Measurements from ENCODE around the gene PADI3. TPM values are rescaled to one million over a fixed set of nuclear protein-coding genes. Genes with fewer than 3 reads are reported as not detected.

PADI3 gene
- total and polyA plus RNA-seq, 4 donors: 0.13 TPM; not detected in 3

DNA sequence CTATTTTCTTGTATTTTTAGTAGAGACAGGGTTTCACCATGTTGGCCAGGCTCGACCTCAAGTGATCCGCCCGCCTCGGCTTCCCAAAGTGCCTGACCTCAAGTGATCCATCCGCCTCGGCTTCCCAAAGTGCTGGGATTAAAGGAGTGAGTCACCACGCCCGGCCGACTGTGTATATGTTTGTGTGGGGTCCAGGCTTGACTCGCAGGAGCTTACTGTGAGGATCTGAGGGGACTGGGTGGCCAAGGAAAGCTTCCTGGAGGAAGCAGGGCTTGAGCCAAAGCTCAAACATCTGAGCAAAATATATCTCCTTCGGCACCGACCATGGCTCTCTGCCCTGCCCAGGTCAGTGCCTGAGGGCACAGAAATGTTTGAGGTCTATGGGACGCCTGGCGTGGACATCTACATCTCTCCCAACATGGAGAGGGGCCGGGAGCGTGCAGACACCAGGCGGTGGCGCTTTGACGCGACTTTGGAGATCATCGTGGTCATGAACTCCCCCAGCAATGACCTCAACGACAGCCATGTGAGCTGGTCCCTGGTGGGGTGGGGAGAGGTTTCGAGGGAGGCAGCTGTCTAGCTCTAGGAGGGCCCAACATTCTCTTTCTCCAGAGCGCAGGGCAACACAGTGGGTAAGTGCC lies 10.5 kb downstream of the PADI3 start:
- DNase-seq (no peak), ATAC-seq (ENCODE audit: insufficient read depth, low FRiP score) (no peak)
- TF ChIP-seq, protein P1, sequence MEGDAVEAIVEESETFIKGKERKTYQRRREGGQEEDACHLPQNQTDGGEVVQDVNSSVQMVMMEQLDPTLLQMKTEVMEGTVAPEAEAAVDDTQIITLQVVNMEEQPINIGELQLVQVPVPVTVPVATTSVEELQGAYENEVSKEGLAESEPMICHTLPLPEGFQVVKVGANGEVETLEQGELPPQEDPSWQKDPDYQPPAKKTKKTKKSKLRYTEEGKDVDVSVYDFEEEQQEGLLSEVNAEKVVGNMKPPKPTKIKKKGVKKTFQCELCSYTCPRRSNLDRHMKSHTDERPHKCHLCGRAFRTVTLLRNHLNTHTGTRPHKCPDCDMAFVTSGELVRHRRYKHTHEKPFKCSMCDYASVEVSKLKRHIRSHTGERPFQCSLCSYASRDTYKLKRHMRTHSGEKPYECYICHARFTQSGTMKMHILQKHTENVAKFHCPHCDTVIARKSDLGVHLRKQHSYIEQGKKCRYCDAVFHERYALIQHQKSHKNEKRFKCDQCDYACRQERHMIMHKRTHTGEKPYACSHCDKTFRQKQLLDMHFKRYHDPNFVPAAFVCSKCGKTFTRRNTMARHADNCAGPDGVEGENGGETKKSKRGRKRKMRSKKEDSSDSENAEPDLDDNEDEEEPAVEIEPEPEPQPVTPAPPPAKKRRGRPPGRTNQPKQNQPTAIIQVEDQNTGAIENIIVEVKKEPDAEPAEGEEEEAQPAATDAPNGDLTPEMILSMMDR (IDR thresholded peaks at IDR 0.05; ENCODE audit: control extremely low read depth, extremely low read depth): no peak
- Histone ChIP-seq H3K9me3 (ENCODE audit: control insufficient read depth in 4 of 4, insufficient read depth in 3 of 4, low read length in 3 of 4) (peaks cover 0 to 3% (median 0%) of the 10 kb centered on the region in 4 donors), H3K9ac (ENCODE audit: insufficient read depth in 1 of 2, low read length in 2 of 2) (no peak overlapping the region), H3K4me3 (no peak overlapping the region), H3K4me1 (ENCODE audit: control insufficient read depth in 5 of 5, insufficient read depth in 5 of 5, low read length in 5 of 5) (no peaks in the 10 kb centered on the region), H3K27me3 (ENCODE audit: control insufficient read depth in 3 of 3, insufficient read depth in 3 of 3, low read length in 2 of 3) (no peaks in the 10 kb centered on the region), H3K36me3 (ENCODE audit: control insufficient read depth in 4 of 4, insufficient read depth in 4 of 4, low read length in 4 of 4) (no peaks in the 10 kb centered on the region), H3K27ac (ENCODE audit: low read depth in 1 of 2, low read length in 1 of 2) (no peak overlapping the region)
- WGBS, 2 donors: 79 to 85% methylated on average over 24 of the region's 24 CpGs

DNA sequence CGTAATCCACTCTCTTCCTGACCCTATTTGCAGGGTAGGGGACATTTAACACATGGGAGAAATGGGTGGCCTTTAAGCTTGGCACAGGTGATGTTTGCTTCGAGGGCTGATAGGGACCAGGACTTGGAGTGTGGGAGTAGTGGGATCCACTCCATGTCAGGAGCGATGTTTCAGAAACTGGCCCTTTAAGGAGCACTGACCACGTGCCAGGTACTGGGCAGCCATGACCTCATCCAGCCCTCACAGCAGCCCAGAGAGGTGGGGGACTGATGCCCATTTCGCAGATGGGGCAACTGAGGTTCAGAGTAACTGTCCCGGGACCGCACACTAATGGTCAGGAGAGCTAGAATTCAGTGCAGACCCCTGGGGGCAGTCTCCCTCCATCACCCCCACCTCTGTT lies 11.4 kb downstream of the PADI3 start:
- Histone ChIP-seq H3K4me3 (no peak overlapping the region), H3K27ac (ENCODE audit: low read depth in 1 of 2, low read length in 1 of 2) (no peak overlapping the region), H3K27me3 (ENCODE audit: control insufficient read depth in 3 of 3, insufficient read depth in 3 of 3, low read length in 2 of 3) (no peaks in the 10 kb centered on the region), H3K9ac (ENCODE audit: insufficient read depth in 1 of 2, low read length in 2 of 2) (no peak overlapping the region), H3K4me1 (ENCODE audit: control insufficient read depth in 5 of 5, insufficient read depth in 5 of 5, low read length in 5 of 5) (no peaks in the 10 kb centered on the region), H3K36me3 (ENCODE audit: control insufficient read depth in 4 of 4, insufficient read depth in 4 of 4, low read length in 4 of 4) (no peaks in the 10 kb centered on the region), H3K9me3 (ENCODE audit: control insufficient read depth in 4 of 4, insufficient read depth in 3 of 4, low read length in 3 of 4) (peaks cover 0 to 2% (median 0%) of the 10 kb centered on the region in 4 donors)
- TF ChIP-seq, protein P1 (IDR thresholded peaks at IDR 0.05; ENCODE audit: control extremely low read depth, extremely low read depth): no peak
- ATAC-seq (ENCODE audit: insufficient read depth, low FRiP score) (no peak), DNase-seq (no peak)
- WGBS, 2 donors: 81 to 92% methylated on average over 7 of the region's 7 CpGs

DNA sequence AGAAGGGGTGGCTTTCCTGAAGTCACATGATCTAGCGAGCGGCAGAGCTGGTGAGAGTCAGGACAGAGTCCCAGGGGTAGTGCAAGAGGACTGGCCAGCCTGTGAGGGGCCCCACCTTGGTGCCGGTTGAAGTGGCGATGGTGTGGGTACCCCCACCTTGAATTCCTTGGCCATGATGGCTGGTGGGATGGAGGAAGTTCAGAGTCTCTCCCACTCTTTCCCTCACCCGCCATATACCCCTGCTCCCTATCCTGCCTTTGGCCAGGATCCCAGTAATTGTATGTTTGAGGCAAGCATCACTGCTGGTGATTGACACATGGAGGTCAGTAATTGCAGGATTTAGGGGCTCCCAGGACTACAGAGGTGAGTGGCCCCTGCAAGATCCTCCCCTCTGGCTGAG lies 11.8 kb downstream of the PADI3 start:
- no peaks in the 10 kb centered on the region for H3K27me3 ChIP-seq (ENCODE audit: control insufficient read depth in 3 of 3, insufficient read depth in 3 of 3, low read length in 2 of 3)
- ATAC-seq (ENCODE audit: insufficient read depth, low FRiP score): no peak
- no peaks in the 10 kb centered on the region for H3K9me3 ChIP-seq (ENCODE audit: control insufficient read depth in 4 of 4, insufficient read depth in 3 of 4, low read length in 3 of 4)
- no peak for DNase-seq
- no peaks in the 10 kb centered on the region for H3K4me1 ChIP-seq (ENCODE audit: control insufficient read depth in 5 of 5, insufficient read depth in 5 of 5, low read length in 5 of 5)
- H3K9ac ChIP-seq (ENCODE audit: insufficient read depth in 1 of 2, low read length in 2 of 2): no peak overlapping the region
- WGBS, 2 donors: 83 to 89% methylated on average over 5 of the region's 5 CpGs
- no peak overlapping the region for H3K4me3 ChIP-seq
- no peaks in the 10 kb centered on the region for H3K36me3 ChIP-seq (ENCODE audit: control insufficient read depth in 4 of 4, insufficient read depth in 4 of 4, low read length in 4 of 4)
- H3K27ac ChIP-seq (ENCODE audit: low read depth in 1 of 2, low read length in 1 of 2): no peak overlapping the region
- TF ChIP-seq, protein P1 (IDR thresholded peaks at IDR 0.05; ENCODE audit: control extremely low read depth, extremely low read depth): no peak

DNA sequence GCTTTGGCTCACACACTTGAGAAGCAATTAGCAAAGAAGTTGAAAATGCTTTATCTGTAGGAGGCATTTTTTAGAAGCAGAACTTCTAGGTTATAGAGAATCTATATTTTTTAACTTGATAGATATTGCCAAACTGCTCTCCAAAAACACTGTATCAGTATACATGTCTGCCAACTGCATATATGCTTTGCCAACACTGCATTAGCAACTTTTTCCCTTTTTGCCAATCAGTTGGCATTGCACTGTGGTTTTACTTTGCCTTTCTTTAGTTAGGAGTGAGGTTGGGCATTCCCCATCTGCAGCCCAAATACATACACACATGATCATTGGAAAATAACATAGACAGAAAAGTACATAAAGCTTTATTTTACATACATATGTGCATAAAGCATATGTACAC lies 15.0 kb downstream of the PADI3 start:
- Histone ChIP-seq H3K36me3 (ENCODE audit: control insufficient read depth in 4 of 4, insufficient read depth in 4 of 4, low read length in 4 of 4) (no peaks in the 10 kb centered on the region), H3K4me1 (ENCODE audit: control insufficient read depth in 5 of 5, insufficient read depth in 5 of 5, low read length in 5 of 5) (no peaks in the 10 kb centered on the region), H3K9ac (ENCODE audit: insufficient read depth in 1 of 2, low read length in 2 of 2) (no peak overlapping the region), H3K9me3 (ENCODE audit: control insufficient read depth in 4 of 4, insufficient read depth in 3 of 4, low read length in 3 of 4) (peaks cover 0 to 2% (median 0%) of the 10 kb centered on the region in 4 donors), H3K27ac (ENCODE audit: low read depth in 1 of 2, low read length in 1 of 2) (no peak overlapping the region), H3K4me3 (no peak overlapping the region), H3K27me3 (ENCODE audit: control insufficient read depth in 3 of 3, insufficient read depth in 3 of 3, low read length in 2 of 3) (no peaks in the 10 kb centered on the region)
- TF ChIP-seq, protein P1 (IDR thresholded peaks at IDR 0.05; ENCODE audit: control extremely low read depth, extremely low read depth): no peak
- ATAC-seq (ENCODE audit: insufficient read depth, low FRiP score) (no peak), DNase-seq (no peak)

All from lung (tissue), 12 donors.